GM21723 (cell line): ENCODE measurements around the gene TCP11X1.
"Not testable (repeated sequence)": the region's sequence is repeated elsewhere in the genome, so short reads cannot be mapped to it uniquely, and the experiment has no call there.

Experiments
- ATAC-seq: cut with Tn5 transposase; IDR thresholded peaks from one replicate; pipeline ENCODE4 v1.9.1; 2021; ENCODE audit warnings: mild to moderate bottlenecking, moderate library complexity; ENCODE audit not compliant: unreplicated experiment

Gene TCP11X1

GRCh38 chrX:102214986-102215385, at the start of gene TCP11X1:
Gene TCP11X1 (plus strand): TSS chrX:102215301.
- not testable (repeated sequence) for ATAC-seq

DNA sequence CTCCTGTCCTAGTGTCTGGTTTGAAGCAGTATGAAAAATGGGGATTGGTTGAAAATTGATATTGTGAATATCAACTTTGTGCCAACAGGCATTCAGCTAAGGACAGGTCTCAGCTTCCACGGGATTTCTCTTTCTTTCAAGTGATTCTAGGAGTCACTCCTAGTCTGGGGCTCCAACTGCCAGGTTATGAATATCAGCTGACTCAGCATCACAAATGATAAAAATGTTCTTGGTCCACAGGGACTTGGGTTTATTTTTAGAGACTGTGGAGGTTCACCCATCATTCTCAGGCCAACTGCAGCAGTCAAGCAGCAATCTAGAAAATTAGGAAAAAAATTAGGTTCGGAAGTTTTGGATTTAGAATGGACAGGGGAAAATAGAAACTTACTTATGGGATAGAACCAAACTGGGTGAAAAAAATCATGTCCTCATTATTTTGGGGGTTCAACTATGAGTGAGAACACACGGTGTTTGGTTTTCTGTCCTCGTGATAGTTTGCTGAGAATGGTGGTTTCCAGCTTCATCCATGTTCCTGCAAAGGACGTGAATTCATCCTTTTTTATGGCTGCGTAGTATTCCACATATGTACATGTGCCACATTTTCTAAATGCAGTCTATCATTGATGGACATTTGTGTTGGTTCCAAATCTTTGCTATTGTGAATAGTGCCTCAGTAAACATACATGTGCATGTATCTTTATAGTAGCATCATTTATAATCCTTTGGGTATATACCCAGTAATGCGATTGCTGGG, 29.0 kb upstream of the TCP11X1 start:
- no peak for ATAC-seq

DNA sequence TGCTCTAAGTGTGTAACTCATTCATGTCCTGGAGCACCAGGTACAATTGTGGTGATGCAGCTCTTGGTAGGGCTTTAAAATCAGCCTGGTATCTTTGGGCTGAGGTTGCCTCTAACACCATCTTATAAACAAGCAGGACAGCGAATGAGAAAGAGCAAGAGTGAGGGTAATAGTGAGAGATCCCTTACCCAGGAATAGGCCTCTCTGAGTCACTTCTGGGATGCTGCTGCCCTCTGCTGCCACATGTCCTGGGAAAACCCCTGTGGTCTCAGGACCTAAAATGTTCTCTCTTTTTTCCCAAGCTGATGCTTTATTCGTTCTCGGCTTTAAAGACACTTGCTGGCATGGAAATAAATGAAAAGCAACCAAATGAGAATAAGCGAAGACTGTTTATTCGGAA, 7.2 kb upstream of the TCP11X1 start:
- ATAC-seq, result not testable (repeated sequence)

- ATAC-seq, result not testable (repeated sequence)
Measured at GRCh38 chrX:102216497-102216896, 1.4 kb downstream of the TCP11X1 start.

DNA sequence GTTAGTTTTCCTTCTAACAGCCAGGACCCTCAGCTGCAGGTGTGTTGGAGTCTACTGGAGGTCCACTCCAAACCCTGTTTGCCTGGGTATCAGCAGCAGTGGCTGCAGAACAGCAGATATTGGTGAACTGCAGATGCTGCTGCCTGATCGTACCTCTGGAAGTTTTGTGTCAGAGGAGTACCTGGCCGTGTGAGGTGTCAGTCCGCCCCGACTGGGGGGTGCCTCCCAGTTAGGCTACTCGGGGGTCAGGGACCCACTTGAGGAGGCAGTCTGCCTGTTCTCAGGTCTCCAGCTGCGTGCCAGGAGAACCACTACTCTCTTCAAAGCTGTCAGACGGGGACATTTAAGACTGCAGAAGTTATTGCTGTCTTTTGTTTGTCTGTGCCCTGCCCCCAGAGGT, 20.6 kb downstream of the TCP11X1 start:
- not testable (repeated sequence) for ATAC-seq

DNA sequence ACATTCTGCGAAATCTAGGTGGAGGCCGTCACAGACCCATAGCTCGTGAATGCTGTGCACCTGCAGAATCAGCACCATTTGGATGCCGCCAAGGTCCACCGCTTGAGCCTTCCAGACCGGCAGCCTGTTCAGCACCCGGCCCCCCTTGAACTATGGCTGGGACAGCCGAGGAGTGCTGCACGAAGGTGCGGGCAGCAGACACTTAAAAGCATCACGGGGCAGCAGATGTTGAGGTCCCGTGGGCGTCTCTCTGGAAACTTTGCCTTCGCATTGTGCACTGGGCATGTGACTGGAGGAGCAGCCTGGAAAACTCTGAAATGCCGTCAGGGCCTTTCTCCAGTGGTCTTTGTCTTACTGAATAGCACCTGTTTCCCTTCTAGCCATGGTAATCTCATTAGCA, 25.2 kb downstream of the TCP11X1 start:
- not testable (repeated sequence) for ATAC-seq

DNA sequence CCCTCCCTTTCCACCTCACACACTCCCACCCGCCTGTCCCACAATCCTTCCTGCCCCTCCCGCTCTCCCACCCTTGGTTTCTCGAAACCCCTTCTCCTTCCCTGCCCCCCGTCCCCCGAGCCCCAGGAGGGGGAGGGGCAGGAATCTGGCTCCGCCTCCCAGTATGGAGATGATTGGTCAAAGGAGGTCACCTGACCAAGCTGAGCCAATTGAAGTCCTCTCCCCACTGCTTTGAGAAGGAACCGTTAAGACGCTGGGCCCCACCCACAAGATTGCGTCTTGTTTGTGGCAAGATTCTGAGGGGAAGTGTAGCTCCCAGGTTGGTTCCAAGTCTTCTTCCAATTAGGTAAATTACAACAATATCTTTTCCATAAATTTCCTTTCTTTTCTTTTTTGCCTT, 31.8 kb downstream of the TCP11X1 start, which contains the start of gene NXF2:
TSS of gene NXF2 (plus strand) at position 275 of the 400 bp plus-strand sequence. CDS start 59,912 bp downstream, outside the sequence.
- not testable (repeated sequence) for ATAC-seq

- not testable (repeated sequence) for ATAC-seq
Measured at GRCh38 chrX:102272231-102272630, 57.1 kb downstream of the TCP11X1 start.
